Vagina (tissue), 2 donors: ENCODE measurements around the gene UXT. TPM values are rescaled to one million over a fixed set of nuclear protein-coding genes. Genes with fewer than 3 reads are reported as not detected.
"Not testable (repeated sequence)": the region's sequence is repeated elsewhere in the genome, so short reads cannot be mapped to it uniquely, and the experiment has no call there.

Experiments used
- DNase-seq, 2 donors: peaks; one replicate each; pipeline ENCODE4 v3.0.0-alpha.2; 2017; ENCODE audit errors: extremely low spot score in 2 of 2
- H3K27ac ChIP-seq: fragments of 200-600 bp; sonication (generic); one replicate; pipeline ENCODE4 v1.5.1; 2019
- H3K27me3 ChIP-seq: fragments of 200-600 bp; sonication (generic); one replicate; pipeline ENCODE4 v1.5.1; 2019
- H3K36me3 ChIP-seq, 2 donors: fragments of 200-600 bp; sonication (generic); one replicate each; pipeline ENCODE4 v1.5.1; 2017 to 2019
- H3K4me1 ChIP-seq: fragments of 200-600 bp; sonication (generic); one replicate; pipeline ENCODE4 v1.5.1; 2019
- H3K4me3 ChIP-seq, 2 donors: fragments of 200-600 bp; sonication (generic); 1 replicate in 1 of 2; 2 replicates in 1 of 2; pipeline ENCODE4 v1.5.1; 2016 to 2019
- H3K9me3 ChIP-seq: fragments of 200-600 bp; sonication (generic); one replicate; pipeline ENCODE4 v1.5.1; 2019
- POLR2A ChIP-seq, 2 donors: fragments of 450-650 bp; IDR thresholded peaks; one replicate each; pipeline ENCODE4 v1.6.1; 2017; ENCODE audit warnings: antibody characterized with exemption in 2 of 2, mild to moderate bottlenecking in 2 of 2, moderate library complexity in 2 of 2
- POLR2AphosphoS5 ChIP-seq, 2 donors: sonication (generic); formaldehyde crosslinking; IDR thresholded peaks; one replicate each; pipeline ENCODE4 v1.9.0; 2017; ENCODE audit warnings: antibody characterized with exemption in 2 of 2, mild to moderate bottlenecking in 2 of 2, low read depth in 1 of 2; ENCODE audit not compliant: insufficient read depth in 1 of 2
- intact Hi-C: fragments of 100-400 bp; cut with DNase I; formaldehyde crosslinking; loops from one replicate; pipeline ENCODE4 v1.15.1; 2023
- total RNA-seq: library from RNA; depleted of rRNA; stranded (reverse); fragments of >200 nt; gene quantifications from one replicate; pipeline ENCODE4 v1.2.3, GENCODE V29; 2016
- TF ChIP-seq, protein P1 (sequence below), 3 experiments: fragments of 450-650 bp in 2 of 3; fragments of 200-600 bp in 1 of 3; sonication (generic) in 1 of 3; IDR thresholded peaks; one replicate each; pipeline ENCODE4 v1.5.1; 2017 to 2019; ENCODE audit warnings: antibody characterized with exemption in 3 of 3, mild to moderate bottlenecking in 2 of 3, moderate library complexity in 2 of 3

UXT gene
- total RNA-seq, 1 donor from 2014 or later: 93.3 TPM

DNA sequence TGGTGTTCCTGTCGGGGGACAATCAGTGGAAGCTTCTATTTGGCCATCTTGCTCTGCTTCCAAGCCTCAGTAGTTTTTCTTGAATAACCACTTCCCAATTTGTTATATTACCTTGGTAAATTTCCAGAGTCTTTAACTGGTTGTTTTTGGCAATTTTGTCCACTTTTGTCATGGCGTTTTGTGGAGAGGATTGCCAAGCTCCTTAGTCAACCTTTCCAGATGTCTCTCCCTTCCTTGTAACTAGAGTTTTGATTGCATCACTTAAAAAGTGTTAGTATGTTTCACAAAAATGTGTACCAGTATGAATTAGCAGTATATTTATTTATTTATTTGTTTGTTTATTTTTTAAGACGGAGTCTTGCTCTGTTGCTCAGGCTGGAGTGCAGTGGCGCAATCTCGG, 15.8 kb upstream of the UXT start:
- intact Hi-C loops: loop anchor here (10.0 kb wide), 1 partner anchor 1320 kb away; no protein-coding TSS in a partner anchor
- Histone ChIP-seq H3K4me1 (no peaks in the 10 kb centered on the region), H3K4me3 (no peak overlapping the region), H3K27ac (no peak overlapping the region), H3K27me3 (no peaks in the 10 kb centered on the region), H3K9me3 (no peaks in the 10 kb centered on the region), H3K36me3 (no peaks in the 10 kb centered on the region)
- no peak for DNase-seq
- TF ChIP-seq POLR2A (IDR thresholded peaks at IDR 0.05) (no peak), POLR2AphosphoS5 (IDR thresholded peaks at IDR 0.05; ENCODE audit: insufficient read depth in 1 of 2, low read depth in 1 of 2) (no peak)
- TF ChIP-seq, protein P1, sequence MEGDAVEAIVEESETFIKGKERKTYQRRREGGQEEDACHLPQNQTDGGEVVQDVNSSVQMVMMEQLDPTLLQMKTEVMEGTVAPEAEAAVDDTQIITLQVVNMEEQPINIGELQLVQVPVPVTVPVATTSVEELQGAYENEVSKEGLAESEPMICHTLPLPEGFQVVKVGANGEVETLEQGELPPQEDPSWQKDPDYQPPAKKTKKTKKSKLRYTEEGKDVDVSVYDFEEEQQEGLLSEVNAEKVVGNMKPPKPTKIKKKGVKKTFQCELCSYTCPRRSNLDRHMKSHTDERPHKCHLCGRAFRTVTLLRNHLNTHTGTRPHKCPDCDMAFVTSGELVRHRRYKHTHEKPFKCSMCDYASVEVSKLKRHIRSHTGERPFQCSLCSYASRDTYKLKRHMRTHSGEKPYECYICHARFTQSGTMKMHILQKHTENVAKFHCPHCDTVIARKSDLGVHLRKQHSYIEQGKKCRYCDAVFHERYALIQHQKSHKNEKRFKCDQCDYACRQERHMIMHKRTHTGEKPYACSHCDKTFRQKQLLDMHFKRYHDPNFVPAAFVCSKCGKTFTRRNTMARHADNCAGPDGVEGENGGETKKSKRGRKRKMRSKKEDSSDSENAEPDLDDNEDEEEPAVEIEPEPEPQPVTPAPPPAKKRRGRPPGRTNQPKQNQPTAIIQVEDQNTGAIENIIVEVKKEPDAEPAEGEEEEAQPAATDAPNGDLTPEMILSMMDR (IDR thresholded peaks at IDR 0.05): no peak

DNA sequence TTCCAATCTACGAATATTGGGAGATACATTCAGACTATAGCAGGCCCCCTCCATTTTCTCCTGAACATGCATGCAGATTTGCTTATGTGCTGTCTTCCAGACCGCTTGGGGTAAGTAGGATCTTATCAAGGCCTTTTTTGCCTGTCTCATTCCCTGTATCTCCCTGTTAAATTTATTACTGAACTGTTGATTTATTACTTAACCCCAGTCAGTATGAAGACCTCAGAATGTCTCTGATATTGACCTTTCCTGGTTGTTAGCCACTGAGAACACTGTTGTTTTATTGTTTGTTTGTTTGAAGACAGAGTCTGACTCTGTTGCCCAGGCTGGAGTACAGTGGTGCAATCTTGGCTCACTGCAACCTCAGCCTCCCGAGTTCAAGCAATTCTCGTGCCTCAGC, 6.8 kb upstream of the UXT start:
- H3K4me3 ChIP-seq, H3K27me3 ChIP-seq, intact Hi-C loops, H3K4me1 ChIP-seq, H3K9me3 ChIP-seq, H3K27ac ChIP-seq, H3K36me3 ChIP-seq, DNase-seq: not testable (repeated sequence)

DNA sequence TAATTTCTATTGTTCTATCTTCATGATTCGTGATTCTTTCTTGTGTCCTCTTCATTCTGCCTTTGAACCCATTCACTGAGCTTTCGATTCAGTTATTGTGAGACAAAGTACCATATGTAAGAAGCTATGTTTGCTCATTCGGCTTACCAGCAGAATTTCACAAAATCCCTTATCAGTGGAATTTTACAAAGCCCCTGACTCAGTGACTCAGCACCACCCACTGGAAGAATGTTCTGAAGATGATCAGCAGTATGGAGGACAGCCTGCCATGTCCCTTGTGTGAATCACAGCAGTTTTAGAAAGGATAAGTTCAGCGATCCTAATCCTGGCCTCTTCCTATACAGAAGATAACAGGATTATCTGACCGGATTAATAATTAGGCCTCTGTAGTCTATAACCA, 5.8 kb upstream of the UXT start:
- Histone ChIP-seq H3K27me3 (no peaks in the 10 kb centered on the region), H3K4me3 (no peak overlapping the region), H3K4me1 (no peaks in the 10 kb centered on the region), H3K9me3 (no peaks in the 10 kb centered on the region), H3K36me3 (no peaks in the 10 kb centered on the region), H3K27ac (no peak overlapping the region)
- intact Hi-C loops: no loop called here
- peak in 1 of 2 donors; percentile 14 for DNase-seq
- TF ChIP-seq, protein P1 (IDR thresholded peaks at IDR 0.05): no peak
- TF ChIP-seq POLR2AphosphoS5 (IDR thresholded peaks at IDR 0.05; ENCODE audit: insufficient read depth in 1 of 2, low read depth in 1 of 2): no peak
- no peak for TF ChIP-seq POLR2A (IDR thresholded peaks at IDR 0.05)

GRCh38 chrX:47662144-47662657, 3.2 kb upstream of the UXT start:
- H3K27ac ChIP-seq: no peak overlapping the region
- peak in 1 of 2 donors; percentile 49 for DNase-seq
- no peak for TF ChIP-seq POLR2A (IDR thresholded peaks at IDR 0.05)
- no peak for TF ChIP-seq POLR2AphosphoS5 (IDR thresholded peaks at IDR 0.05; ENCODE audit: insufficient read depth in 1 of 2, low read depth in 1 of 2)
- TF ChIP-seq, protein P1 (IDR thresholded peaks at IDR 0.05): no peak

DNA sequence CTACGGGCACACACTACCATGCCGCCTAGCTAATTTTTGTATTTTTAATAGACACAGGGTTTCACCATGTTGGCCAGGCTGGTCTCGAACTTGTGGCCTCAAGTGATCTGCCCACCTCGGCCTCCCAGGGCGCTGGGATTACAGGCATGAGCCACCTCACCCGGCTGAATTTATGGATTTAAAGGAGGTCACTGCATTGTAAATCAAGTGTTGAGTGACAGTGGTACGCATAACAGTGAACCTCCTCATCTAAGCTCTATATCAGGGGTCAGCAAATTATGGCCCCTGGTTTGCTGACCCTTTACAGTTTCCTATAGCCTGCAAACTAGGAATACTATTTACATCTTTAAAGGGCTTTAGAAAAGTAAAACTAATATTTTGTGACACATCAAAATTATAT, 2.6 kb upstream of the UXT start:
- no peaks in the 10 kb centered on the region for H3K27me3 ChIP-seq
- peak in 1 of 2 donors; percentile 34 for DNase-seq
- no peaks in the 10 kb centered on the region for H3K4me1 ChIP-seq
- H3K9me3 ChIP-seq: no peaks in the 10 kb centered on the region
- H3K4me3 ChIP-seq: no peak overlapping the region
- TF ChIP-seq POLR2AphosphoS5 (IDR thresholded peaks at IDR 0.05; ENCODE audit: insufficient read depth in 1 of 2, low read depth in 1 of 2) (no peak), POLR2A (IDR thresholded peaks at IDR 0.05) (no peak)
- TF ChIP-seq, protein P1 (IDR thresholded peaks at IDR 0.05): no peak
- no peaks in the 10 kb centered on the region for H3K36me3 ChIP-seq
- intact Hi-C loops: no loop called here
- no peak overlapping the region for H3K27ac ChIP-seq

More at GRCh38 chrX:47662144-47662657, 3.2 kb upstream of the UXT start:
- no peaks in the 10 kb centered on the region for H3K9me3 ChIP-seq
- H3K27me3 ChIP-seq: no peaks in the 10 kb centered on the region
- intact Hi-C loops: no loop called here
- no peaks in the 10 kb centered on the region for H3K4me1 ChIP-seq
- H3K36me3 ChIP-seq: no peaks in the 10 kb centered on the region
- H3K4me3 ChIP-seq: no peak overlapping the region
